Skeletal muscle satellite cell (primary cell): ENCODE measurements around the gene FHIT.

Experiments used
- H3K27me3 ChIP-seq: 2 replicates; pipeline ENCODE4 v1.7.0; 2013; ENCODE audit warnings: low read length; ENCODE audit not compliant: control insufficient read depth, insufficient read depth
- H3K36me3 ChIP-seq: 2 replicates; pipeline ENCODE4 v1.7.0; 2013; ENCODE audit warnings: mild to moderate bottlenecking, control low read depth, low read length; ENCODE audit not compliant: insufficient read depth
- H3K4me1 ChIP-seq: 2 replicates; pipeline ENCODE4 v1.7.0; 2013; ENCODE audit warnings: low read length; ENCODE audit not compliant: control insufficient read depth, insufficient read depth
- H3K4me2 ChIP-seq: 2 replicates; pipeline ENCODE4 v1.7.0; 2013; ENCODE audit warnings: mild to moderate bottlenecking, low read length
- H3K4me3 ChIP-seq: 2 replicates; pipeline ENCODE4 v1.7.0; 2013; ENCODE audit warnings: low read length
- H3K9ac ChIP-seq: 2 replicates; pipeline ENCODE4 v1.7.0; 2013; ENCODE audit warnings: mild to moderate bottlenecking, low read depth, low read length, moderate library complexity
- H3K9me3 ChIP-seq: replicated peaks from 2 replicates; pipeline ENCODE4 v1.7.0; 2013; ENCODE audit warnings: mild to moderate bottlenecking, control low read depth, low read length

Gene FHIT

DNA sequence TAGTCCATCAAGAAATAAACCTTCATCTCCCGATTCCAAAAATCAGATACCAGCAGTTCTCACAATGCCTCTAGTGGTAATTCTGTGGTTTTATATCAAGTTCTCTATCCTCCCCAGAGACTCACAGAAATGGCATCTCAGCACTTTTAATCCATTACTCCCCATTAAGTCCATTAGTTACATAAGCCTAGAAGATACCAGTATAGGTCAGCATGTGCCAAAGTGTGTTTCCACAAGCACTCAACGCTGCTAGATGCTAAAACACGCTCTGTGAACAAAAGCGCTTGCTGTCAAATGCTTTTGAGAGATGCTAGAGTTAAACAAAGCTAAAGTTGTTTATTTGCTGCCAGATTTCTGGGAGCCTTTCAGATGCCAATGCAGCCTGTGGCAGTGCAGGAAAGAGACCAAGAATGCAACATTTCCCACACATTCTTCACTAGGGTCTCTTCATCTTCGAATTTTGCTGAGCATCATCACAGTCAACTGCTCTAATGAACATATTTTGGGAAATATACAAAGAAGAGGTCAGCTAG, 1282.7 kb downstream of the FHIT start:
- Histone ChIP-seq H3K4me3 (no peak overlapping the region), H3K9ac (no peak overlapping the region), H3K4me2 (no peak overlapping the region), H3K36me3 (no peaks in the 10 kb centered on the region), H3K9me3 (no peaks in the 10 kb centered on the region), H3K4me1 (no peaks in the 10 kb centered on the region), H3K27me3 (no peaks in the 10 kb centered on the region)

DNA sequence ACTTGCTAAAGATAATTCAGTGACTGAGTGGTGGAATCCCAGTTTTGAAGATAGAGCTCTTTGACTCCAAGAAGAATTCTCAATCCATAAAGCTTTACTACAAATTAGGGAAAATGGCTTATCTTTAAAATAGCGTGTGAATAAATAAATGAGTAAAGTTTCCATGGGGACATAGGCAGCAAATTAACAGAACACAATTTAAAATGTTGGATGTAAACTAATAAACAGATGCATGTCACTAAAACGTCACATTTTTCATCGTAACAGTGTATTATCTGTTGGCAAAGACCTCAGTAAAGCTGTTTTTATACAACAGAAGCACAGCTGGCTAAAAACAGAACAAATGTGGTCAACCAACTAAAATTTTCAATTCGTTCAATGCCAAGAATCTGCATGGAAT, 1287.6 kb downstream of the FHIT start:
- H3K4me2 ChIP-seq: no peak overlapping the region
- no peaks in the 10 kb centered on the region for H3K9me3 ChIP-seq
- H3K9ac ChIP-seq: no peak overlapping the region
- H3K27me3 ChIP-seq: no peaks in the 10 kb centered on the region
- H3K36me3 ChIP-seq: no peaks in the 10 kb centered on the region
- no peaks in the 10 kb centered on the region for H3K4me1 ChIP-seq
- H3K4me3 ChIP-seq: no peak overlapping the region

DNA sequence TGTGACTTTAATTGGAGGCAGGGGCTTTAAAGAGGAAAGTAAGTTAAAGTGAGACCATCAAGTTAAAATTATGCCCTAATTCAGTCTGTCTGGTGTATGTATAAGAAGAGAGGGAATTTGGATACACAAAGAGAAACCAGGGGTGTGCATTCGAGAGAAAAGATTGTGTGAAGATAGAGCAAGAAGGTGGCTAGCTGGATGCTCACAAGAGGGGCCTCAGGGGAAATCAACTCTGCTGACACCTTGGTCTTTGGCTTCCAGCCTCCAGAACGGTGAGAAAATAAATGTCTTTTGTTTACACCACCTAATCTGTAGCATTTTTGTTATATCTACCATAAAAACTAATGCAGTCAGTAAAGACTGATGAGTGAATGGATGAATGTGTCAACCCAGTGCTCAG, 1294.1 kb downstream of the FHIT start:
- Histone ChIP-seq H3K27me3 (no peaks in the 10 kb centered on the region), H3K4me2 (no peak overlapping the region), H3K4me3 (no peak overlapping the region), H3K9me3 (no peaks in the 10 kb centered on the region), H3K36me3 (no peaks in the 10 kb centered on the region), H3K4me1 (no peaks in the 10 kb centered on the region), H3K9ac (no peak overlapping the region)

DNA sequence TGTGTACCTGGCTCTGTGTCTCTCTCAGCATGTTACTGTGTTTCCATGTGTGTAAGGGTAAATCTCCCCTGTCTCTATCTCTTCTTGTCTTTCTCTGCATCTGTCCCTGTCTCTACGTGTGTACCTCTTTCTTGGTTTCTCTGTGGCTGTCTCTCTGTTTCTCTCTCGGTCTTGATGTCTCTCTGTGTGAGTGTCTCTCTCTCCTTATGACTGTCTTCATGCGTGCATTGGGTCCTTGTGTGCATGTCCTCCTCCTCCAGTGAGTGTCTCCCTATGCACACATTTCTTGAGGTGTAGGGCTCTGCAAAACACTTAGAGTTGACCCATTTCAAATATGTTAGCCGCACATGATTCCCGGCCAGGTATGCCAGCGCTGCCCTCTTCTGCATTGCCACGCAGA, 1298.1 kb downstream of the FHIT start:
- no peak overlapping the region for H3K9ac ChIP-seq

DNA sequence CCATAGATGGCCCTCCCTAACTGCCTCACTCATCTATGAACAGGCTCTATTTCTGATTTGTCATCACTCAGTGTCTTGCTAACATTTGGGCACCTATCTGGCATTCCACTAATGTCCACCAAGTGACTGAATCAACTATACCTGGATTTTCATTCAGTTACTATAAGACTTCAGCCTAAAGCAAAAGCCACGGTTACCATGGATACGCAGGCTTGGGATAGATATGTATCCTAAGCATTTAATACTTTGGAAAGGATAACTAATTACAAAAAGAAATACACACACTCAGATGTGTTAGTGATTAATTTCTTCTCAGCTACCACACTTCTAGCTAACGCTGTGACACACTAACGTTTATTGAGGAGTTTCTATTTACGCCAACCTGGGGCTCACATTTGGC, 1301.9 kb downstream of the FHIT start:
- H3K4me1 ChIP-seq: no peaks in the 10 kb centered on the region
- no peak overlapping the region for H3K4me3 ChIP-seq
- no peaks in the 10 kb centered on the region for H3K9me3 ChIP-seq
- H3K9ac ChIP-seq: no peak overlapping the region
- H3K27me3 ChIP-seq: no peaks in the 10 kb centered on the region
- H3K36me3 ChIP-seq: no peaks in the 10 kb centered on the region
- H3K4me2 ChIP-seq: no peak overlapping the region

More for the DNA sequence above, 1298.1 kb downstream of the FHIT start:
- Histone ChIP-seq H3K4me3 (no peak overlapping the region), H3K9me3 (no peaks in the 10 kb centered on the region), H3K4me2 (no peak overlapping the region), H3K4me1 (no peaks in the 10 kb centered on the region), H3K27me3 (no peaks in the 10 kb centered on the region), H3K36me3 (no peaks in the 10 kb centered on the region)

DNA sequence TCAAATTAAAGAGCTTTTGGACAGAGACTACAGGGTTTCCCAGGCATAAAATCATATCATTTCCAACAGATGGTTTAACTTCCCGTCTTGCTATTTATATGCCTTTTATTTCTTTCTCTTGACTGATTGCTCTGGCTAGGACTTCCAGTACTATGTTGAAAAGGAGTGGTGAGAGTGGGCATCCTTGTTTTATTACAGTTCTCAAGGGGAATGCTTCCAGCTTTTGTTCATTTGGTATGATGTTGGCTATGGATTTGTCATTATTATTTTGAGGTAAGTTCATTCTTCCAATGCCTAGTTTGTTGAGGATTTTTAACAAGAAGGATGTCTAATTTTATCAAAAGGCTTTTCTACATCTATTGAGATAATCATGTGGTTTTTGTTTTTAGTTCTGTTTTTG, 1304.9 kb downstream of the FHIT start:
- Histone ChIP-seq H3K9me3 (no peaks in the 10 kb centered on the region), H3K4me1 (no peaks in the 10 kb centered on the region), H3K9ac (no peak overlapping the region), H3K4me2 (no peak overlapping the region), H3K36me3 (no peaks in the 10 kb centered on the region), H3K4me3 (no peak overlapping the region), H3K27me3 (no peaks in the 10 kb centered on the region)

DNA sequence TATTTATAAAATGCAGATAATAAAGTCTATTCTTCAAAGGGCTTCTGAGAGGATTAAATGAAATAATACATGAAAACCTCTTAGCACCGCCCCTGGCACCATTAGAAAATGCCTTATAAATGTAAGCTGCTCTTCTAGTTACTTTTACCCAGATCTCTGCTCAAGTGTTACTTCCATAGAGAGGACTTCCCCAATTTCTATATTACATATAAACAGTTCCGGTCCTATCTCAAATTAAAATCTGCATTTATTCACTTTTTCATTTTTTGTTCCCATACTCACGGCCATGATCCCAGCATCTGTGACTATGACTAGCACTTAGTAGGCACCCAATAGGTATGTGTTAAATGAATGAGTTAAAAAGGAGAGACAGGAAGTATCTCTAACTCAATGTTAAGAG, 1310.5 kb downstream of the FHIT start:
- no peak overlapping the region for H3K9ac ChIP-seq
- H3K9me3 ChIP-seq: no peaks in the 10 kb centered on the region
- H3K4me1 ChIP-seq: no peaks in the 10 kb centered on the region
- H3K27me3 ChIP-seq: no peaks in the 10 kb centered on the region
- no peak overlapping the region for H3K4me3 ChIP-seq
- no peaks in the 10 kb centered on the region for H3K36me3 ChIP-seq
- no peak overlapping the region for H3K4me2 ChIP-seq

DNA sequence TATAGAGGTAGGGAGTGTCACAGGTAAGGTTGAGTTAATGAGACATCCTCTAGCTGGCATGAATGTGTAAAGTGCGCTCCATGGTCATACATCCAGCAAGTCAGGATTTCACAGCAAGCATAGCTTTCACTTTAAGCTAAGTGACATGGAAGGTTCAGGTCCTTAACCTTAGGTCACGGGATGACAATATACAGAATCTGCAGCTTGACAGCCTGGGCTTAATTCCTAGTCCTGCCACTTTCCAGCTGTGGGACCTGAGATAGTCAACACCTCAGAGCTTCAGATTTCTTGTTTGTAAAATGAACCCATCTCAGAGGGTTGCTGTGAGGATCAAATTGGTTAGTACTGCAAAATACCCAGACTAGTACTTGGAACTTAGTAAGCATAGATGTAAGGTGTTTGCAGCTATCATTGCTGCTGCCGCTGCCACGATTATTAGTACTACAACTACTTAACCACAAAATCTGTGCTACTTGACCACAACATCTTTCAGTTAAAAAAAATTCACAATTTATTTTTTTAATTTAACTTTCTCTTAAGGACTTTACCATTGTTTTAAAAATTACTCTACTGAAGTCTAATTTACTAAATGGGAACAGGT, 1311.3 kb downstream of the FHIT start:
- Histone ChIP-seq H3K4me2 (no peak overlapping the region), H3K4me3 (no peak overlapping the region), H3K9ac (no peak overlapping the region), H3K27me3 (no peaks in the 10 kb centered on the region), H3K4me1 (no peaks in the 10 kb centered on the region), H3K36me3 (no peaks in the 10 kb centered on the region), H3K9me3 (no peaks in the 10 kb centered on the region)

DNA sequence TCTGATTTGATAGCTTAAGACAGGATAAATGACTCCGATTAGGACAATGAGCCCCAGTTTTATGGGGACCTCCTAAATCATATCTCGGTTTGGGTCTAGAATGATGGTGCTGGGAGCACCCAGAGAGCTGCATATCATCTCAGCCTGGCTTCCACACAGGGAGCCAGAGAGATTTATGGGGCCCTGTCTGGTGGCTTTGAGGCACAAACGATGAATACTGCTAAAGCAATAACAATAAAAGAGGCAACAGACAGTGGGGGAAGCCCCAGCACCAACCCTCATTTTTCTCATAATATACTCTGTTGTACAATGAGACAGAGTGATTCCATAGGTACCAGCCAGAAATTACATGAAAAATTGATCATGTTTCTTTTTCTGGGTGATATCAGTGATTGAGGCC, 1312.4 kb downstream of the FHIT start:
- no peaks in the 10 kb centered on the region for H3K4me1 ChIP-seq
- no peaks in the 10 kb centered on the region for H3K36me3 ChIP-seq
- no peak overlapping the region for H3K4me3 ChIP-seq
- no peaks in the 10 kb centered on the region for H3K27me3 ChIP-seq
- H3K9me3 ChIP-seq: no peaks in the 10 kb centered on the region
- no peak overlapping the region for H3K9ac ChIP-seq
- no peak overlapping the region for H3K4me2 ChIP-seq

DNA sequence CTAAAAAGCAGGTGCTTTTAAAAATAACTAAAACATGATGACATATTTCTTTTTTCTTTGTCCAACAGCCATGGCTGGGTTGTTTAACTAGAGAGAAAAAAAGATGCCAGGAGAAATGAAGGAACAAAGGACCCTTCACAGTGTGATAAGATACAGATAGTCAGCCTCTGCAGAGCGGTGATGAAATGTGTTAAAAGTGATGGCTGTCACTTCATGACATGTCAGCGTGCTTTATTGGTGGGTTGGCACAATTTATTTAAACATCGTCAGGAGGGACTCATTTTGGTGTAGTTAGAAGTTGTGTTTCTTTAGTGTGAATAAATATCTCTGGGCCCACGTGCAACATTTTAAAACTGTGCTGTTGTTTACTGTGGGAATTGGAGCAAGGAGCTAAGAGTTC, 1314.1 kb downstream of the FHIT start:
- H3K4me3 ChIP-seq: no peak overlapping the region
- no peaks in the 10 kb centered on the region for H3K36me3 ChIP-seq
- H3K4me2 ChIP-seq: no peak overlapping the region
- no peaks in the 10 kb centered on the region for H3K9me3 ChIP-seq
- no peaks in the 10 kb centered on the region for H3K27me3 ChIP-seq
- H3K9ac ChIP-seq: no peak overlapping the region
- H3K4me1 ChIP-seq: no peaks in the 10 kb centered on the region

DNA sequence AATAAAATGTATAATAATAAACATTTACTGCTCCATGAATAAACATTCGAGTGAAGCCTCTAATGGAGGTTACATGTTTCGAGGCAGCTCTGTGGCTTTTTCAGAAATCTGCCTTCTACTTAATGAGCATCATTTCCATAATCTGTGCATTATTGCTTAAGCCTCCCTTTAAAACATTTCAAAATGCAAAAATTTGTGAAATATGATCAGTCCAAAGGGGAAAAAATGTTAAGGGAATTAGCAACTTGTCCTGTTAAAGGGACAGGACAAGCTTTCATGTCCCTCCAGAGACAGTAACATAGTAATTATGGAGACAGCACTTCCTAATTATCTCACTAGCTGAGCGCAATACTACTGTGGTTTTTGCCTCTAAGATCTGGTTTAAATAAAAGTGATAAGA, 1314.8 kb downstream of the FHIT start:
- H3K36me3 ChIP-seq: no peaks in the 10 kb centered on the region
- no peaks in the 10 kb centered on the region for H3K27me3 ChIP-seq
- H3K4me2 ChIP-seq: no peak overlapping the region
- no peaks in the 10 kb centered on the region for H3K4me1 ChIP-seq
- no peak overlapping the region for H3K9ac ChIP-seq
- H3K9me3 ChIP-seq: no peaks in the 10 kb centered on the region
- H3K4me3 ChIP-seq: no peak overlapping the region

DNA sequence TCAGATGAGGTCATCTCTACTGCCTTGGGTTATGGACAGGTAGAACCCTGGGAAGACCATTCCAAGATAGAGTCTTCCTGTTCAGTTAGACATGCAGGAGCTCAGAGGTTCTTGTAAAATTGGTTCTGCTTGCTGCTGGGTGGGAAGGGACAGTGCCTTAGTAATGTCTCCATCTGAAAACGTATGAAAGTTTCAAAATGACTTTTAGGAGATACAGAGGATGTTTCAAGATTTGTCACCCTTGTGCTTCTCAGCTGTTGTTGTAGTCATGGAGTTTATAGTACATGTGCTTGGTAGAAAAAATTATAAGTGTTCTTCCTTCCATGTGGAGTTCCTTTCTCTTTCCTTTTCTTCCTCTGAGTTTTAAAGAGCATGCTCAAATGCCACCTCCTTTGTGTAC, 1316.2 kb downstream of the FHIT start:
- Histone ChIP-seq H3K27me3 (no peaks in the 10 kb centered on the region), H3K4me1 (no peaks in the 10 kb centered on the region)

More for the DNA sequence above, 1316.2 kb downstream of the FHIT start:
- no peak overlapping the region for H3K4me3 ChIP-seq
- H3K4me2 ChIP-seq: no peak overlapping the region
- no peaks in the 10 kb centered on the region for H3K9me3 ChIP-seq
- no peaks in the 10 kb centered on the region for H3K36me3 ChIP-seq
- no peak overlapping the region for H3K9ac ChIP-seq
